Dedifferentiated amniotic fluid mesenchymal stem cell (primary cell): ENCODE data around the gene MAMSTR.
A peak's percentile ranks its signal among the peaks of the same experiment; 100 is the strongest.
"Not testable (repeated sequence)": the region's sequence is repeated elsewhere in the genome, so short reads cannot be mapped to it uniquely, and the experiment has no call there.

ENCODE experiments used
- DNase-seq: peaks from one replicate; pipeline ENCODE4 v3.0.0-alpha.2; 2016; ENCODE audit errors: extremely low spot score

MAMSTR gene

DNA sequence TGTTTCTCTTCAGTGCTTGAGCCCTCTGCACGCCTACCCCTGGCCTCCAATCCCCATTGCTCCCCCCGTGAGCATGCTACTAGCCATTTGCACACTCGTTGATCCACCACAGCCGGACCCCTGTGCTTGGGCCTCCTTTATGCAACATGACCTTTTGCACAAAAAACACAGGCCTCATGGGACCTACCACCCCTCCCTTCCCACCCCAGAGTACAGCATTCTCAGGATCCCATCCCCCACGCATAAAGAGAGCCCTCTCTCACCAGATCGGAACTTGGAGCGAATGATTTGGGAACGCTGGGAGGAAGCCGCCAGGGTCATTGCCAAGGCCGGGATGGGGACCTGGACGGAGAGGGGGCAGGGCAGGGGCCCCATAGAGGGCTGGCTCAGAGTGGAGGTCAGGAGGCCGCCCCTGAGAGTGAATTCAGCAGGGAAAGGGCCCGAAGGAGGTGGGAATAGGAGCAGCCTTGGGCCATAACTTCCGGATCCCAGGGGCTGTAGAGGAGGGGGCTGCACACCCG, 754 bp downstream of the MAMSTR start:
- no peak for DNase-seq

DNA sequence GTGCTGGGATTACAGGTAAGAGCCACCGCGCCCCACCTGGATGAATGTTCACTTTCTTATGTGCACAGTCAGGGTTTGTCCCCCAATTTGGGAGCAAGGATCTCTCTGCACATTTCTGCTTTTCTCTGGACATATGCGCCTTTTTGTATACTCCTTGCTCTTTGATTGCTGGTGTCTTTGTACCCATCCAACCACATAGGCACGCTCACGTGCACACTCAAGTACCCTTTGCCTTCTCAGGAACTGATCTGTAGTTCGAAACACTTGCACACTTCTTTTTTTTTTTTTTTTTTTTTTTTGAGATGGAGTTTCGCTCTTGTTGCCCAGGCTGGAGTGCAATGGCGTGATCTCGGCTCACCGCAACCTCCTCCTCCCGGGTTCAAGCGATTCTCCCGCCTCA, 1.4 kb downstream of the MAMSTR start:
- not testable (repeated sequence) for DNase-seq

DNA sequence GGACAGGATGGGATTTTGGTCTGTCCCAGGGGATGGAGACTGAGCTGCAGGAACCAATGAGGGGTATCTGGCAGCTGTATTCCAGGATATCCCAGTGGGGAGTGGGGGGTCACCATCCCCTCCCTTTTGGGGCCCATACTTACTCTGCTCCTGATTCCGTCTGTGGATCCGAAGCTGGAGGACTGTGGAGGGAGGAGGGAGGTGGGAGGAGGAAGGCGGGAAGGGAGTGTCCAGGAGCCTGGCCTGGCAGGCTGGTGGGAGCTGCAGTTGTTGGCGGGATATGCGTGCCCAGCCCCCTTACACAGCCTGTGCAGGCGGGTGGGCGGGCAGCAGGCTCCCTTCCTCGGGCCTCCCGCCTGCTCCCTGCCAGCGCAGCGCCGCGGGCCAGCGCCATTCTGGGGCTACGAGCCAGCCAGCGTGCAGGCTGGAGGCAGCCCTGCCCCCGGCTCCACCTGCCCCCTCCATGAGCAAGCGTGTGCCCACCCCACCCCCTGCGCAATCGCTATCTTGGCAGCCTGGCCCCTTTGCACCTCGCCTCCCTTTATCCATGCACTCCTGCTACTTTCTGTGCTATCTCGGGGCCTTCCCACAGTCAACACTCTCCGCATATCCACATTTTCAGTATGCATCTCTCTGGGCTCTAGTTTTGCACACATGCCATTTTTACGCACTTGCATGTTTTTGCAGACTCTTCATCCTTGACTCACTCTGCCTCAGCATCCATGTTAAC, 2.8 kb downstream of the MAMSTR start:
- peak; percentile 16 for DNase-seq

DNA sequence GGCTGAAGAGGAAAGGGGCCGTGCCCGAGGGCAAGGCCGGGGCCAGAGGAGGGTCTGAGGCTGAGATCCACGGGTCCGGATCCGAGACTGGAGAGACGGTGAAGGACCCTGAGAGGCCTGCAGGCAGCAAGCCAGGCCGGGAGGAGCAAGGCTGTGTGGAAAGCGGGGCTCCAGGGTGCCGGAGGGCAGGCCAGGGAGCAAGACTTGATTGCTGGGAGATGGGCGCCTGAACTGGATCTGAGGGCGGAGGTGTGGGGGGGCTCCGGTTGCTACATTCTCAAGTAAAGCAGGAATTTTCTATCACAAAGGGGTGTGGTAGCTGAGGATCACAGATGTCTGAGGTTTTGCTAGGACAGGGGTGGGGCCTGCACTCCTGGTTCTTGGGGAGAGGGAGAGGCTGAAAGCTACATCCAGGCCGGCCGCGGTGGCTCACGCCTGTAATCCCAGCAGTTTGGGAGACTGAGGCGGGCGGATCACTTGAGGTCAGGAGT, 3.8 kb downstream of the MAMSTR start:
- DNase-seq = no peak

DNA sequence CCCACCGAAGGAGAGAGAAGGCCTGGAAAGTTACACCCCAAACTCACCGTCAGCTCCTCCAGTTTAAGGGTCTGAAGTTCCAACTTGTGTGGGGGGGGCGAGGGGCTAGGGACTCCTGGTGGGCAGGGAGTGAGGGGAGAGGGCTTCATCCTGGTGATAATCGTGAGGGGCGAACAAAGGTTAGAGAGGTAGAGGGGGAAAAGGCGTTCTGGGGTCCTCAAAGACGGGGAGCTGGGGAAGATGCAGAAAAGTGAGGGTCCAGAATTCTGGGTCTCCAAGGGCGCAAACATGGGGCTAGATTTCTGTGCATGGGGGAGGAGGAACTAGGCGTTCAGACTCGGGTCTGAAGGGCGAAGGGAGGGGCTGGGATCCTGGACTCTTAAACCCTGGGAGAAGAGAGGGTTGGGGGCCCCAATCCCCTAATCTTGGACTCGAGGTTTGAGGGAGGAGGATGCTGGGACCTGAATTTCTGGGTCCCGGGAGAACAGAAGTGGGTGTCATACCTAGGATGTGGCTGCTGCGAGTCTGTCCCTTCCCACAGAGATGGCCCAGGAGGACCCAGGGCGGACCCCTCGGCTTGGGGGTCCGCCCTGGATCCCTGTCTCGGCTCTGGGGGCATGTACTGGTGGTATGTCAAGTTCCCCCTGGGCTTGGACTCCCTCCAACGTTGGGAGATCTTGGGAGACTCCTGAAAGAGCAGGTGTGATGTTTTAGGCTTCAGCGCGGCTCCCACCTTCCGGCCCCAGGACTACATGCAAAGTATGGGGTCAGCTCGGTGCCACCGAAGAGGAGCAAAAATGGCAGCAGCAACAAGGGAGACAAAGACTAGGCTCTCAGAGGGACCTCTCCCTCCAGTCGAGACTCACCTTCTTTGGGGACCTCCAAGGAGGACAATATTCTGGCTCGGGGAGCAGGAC, 4.5 kb downstream of the MAMSTR start:
- no peak for DNase-seq

DNA sequence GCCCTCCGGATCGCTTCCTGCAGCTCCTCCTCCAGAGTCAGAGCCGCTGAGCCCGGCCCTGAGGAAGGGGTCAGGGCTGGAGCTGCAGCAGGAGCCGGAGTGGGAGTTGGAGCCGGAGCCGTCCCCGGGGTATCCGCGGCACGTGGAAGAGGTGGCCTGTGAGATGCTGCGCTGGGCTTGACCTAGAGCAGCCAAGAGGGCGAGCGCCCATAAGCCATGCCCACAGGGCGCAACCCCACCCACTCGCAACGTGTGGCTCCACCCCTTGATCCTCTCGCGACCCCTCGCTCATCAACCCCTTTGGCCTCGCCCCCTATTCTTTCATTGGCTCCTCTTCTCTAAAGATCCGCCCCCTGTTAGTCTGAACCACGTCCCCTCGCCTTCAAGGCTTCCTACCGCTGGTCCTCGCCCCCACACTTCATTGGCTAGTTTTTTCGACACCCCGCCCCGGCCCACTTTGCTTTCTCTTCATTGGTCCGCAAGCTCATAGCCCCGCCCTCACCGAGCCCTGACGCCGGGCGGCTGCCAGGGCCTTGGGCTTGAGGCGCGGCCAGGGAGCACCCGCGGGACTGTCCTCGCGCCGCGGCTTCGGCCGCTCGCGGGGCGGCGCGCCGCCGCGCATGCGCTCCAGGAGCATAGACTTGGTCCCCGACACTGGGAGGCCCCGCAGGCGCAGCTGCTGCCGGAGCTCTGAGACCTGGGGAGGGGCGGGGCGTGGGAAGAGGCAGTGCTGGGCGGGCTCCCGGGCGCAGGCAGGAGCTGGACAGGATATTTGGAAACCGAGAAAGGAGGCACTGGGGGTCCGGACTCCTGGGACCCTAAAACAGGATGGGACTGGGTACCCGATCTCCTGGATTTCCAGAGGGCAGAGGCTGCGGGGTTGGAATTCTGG, 5.4 kb downstream of the MAMSTR start:
- peak; percentile 99 for DNase-seq

DNA sequence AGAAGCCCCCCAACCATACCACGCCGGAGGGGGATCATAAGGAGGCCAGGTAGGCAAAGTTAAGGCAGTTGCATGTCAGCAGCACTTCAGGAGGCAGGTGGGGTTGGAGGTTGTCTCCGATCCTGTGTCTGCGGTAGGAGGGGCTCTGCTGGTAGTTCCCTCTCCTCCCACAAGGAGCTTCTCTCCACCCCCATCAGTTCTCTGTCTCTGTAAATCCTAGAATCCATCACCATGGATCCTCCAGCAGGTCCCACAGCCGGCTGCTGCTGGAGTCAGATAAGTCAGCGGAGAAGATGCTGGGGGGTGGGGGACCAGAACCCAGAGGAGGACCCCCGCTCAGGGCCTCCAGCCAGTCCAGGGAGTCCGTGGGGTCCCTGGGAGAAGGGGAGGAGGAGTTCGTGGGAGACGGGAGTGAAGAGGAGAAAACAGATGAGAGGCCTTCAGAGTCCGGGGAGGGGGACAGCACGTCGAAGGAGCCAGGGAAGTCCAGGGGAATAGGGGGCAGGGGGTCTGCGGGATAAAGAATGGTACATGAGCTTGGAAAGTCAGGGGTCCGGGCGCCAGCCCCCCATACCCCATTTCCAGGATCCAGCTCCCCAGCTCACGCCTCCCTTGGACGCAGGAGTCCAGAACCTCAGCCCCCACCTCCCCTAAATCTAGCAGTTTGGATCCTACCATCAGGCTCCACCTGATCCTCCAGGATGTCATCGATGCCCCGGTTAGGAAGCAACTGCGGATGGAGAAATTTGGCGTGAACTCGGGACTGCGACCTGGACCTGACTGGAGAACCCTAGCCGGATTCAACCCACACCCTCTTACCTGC, 6.3 kb downstream of the MAMSTR start:
- no peak for DNase-seq

DNA sequence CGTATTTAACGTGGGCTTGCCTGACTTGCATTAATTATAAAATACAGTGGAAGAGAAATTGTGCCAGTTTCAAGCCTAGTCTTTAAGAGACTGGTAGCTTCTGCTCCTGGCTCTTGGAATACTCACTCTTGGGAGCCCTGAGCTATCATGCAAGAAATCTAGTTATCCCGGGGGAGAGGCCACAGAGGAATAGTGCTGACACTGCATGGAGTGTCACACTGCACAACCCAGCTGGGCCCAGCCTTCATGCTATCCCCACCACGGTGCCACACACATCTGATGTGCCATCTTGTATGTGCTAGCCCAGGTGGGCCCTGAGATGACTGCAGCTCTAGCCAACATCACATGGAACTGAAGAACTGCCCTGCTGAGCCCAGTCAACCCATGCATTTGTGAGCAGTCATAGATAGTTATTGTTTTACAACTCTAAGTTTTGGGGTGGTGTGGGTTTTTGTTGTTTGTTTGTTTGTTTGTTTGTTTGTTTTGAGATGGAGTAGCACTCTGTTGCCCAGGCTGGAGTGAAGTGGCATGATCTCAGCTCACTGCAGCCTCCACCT, 8.3 kb downstream of the MAMSTR start:
- no peak for DNase-seq

DNA sequence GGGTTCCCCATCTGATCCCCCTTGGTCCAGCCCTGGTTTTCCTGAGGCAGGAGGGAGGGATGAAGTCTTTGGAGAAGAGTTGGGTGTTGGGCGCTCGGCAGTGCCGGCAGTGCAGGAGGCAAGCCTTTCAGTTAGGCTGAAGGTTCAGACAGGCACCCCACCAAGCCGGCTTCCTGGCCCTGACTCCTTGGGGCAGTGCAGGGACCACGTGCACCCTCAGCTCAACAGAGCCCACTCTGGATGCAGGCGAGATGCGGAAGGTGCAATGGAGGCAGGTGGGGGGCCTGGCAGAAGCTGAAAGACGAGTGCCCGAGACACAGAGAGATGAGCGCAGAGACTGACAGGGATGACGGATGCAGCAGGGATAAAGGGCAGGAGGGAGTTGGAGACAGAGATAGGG, 11.1 kb downstream of the MAMSTR start:
- DNase-seq = no peak

DNA sequence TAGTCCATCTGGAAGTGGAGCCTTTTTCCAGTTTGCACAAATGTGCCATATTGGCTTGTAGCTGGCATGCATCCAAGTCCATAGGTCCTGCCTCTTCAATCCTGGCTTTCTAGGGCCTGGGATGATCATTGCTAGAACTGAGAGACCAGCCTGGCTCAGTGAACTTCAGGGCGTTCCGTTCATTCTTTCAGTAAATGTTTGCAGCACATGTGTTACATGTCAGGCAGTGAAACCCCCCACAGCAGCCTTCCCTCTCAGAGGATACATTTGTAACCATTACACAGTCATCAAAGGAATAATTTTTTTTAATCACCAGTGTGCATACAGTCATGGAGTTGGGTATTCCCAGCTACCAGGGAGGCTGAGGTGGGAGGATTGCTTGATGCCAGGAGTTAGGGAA, 14.1 kb downstream of the MAMSTR start:
- no peak for DNase-seq

DNA sequence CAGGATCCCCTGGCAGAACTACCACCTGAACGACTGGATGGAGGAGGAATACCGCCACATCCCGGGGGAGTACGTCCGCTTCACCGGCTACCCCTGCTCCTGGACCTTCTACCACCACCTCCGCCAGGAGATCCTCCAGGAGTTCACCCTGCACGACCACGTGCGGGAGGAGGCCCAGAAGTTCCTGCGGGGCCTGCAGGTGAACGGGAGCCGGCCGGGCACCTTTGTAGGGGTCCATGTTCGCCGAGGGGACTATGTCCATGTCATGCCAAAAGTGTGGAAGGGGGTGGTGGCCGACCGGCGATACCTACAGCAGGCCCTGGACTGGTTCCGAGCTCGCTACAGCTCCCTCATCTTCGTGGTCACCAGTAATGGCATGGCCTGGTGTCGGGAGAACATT, 16.2 kb downstream of the MAMSTR start:
- no peak for DNase-seq

DNA sequence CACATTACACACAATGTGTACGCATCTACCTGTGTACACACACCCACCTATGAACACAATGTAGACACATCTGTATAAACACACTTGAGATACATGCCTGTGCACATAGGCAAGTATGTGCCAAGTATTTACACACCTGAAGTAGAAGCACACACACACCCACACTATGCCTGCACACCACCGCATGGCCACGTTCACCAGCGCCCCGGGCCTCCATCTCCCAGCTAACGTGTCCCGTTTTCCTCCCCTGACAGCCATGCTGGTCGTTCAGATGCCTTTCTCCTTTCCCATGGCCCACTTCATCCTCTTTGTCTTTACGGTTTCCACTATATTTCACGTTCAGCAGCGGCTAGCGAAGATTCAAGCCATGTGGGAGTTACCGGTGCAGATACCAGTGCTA, 16.8 kb downstream of the MAMSTR start:
- DNase-seq = no peak

DNA sequence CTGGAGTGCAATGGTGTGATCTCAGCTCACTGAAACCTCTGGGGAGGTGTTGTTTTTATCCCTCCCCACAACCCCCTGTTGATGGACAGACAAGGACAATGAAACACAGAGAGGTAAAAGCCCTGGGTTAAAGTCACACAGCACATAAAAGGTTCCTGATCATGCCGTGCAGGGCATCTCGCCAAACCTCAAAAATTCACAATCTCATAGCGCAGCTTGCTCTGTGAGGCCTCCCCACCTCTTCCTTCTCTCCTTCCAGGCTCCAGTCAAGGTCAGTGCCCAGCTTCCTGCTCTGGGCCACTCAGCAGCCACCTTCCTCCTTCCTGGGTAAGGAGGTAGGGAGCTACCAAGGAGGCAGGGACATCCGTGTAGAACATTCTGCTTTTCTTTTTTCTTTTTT, 21.5 kb downstream of the MAMSTR start:
- peak; percentile 22 for DNase-seq

DNA sequence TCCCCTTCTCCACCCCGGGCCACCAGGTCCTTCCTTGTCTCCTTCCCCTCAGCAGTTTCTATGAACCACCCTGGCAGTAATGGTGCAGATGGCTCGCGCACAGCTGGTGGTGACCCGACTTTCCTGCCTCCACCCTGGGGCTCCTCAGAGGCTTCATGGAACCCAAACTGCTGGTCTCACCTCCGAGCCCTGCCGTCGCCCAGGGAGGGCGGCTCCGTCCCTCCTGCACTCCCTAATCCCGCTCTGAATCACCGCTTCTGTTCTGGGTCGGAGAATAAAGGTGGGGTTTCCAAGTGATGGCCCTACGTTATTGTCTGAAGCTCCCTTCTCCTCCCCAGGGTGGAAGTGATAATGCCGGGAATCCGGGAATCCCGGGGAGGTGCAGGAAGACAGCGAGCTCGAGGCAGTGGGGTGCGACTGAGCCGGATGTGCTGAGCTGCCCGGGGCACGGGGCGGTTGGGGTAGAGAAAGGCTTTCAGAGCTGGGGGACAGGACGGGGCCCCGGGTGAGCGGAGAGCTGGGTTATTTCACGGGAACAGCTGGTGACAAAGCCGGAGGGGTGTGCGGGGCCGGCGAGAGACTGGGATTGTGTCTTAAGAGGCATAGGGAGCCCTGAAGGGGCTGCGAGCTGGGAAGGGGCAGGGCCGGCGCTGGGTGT, 23.0 kb downstream of the MAMSTR start:
- DNase-seq = no peak

DNA sequence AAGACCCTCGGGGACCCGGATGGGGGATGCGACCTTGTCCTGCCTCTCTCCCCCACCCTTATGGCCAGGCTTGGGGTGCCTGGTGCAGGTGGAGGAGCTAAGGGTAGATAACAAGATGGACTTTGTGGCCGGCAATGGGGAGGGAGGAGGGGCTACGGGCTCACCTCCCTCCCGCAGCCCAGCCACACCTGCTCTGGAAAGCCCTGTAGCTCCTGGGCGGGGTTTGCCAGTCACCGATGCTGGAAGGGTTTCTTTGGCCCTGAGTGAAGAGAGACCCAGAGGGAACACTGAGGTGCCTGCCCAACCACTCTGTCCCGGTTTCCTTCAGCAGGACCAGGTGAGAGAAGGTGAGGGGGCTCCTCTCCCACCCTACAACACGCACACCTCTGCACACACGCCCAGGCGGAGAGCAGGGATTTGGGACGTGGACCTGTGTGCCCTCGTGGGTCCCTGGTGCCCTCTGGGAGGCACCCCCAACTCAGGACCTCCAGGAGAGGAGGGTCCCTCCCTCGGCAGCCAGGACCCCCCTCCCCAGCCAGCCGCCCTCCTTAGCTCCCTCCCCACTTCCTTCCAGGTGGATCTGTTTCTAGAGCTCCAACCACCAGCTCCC, 23.7 kb downstream of the MAMSTR start, which contains the start of gene FUT2:
Gene FUT2 (plus strand): TSS at position 229 of the 610 bp plus-strand sequence. CDS start 6,986 bp downstream, outside the sequence.
- DNase-seq = no peak

DNA sequence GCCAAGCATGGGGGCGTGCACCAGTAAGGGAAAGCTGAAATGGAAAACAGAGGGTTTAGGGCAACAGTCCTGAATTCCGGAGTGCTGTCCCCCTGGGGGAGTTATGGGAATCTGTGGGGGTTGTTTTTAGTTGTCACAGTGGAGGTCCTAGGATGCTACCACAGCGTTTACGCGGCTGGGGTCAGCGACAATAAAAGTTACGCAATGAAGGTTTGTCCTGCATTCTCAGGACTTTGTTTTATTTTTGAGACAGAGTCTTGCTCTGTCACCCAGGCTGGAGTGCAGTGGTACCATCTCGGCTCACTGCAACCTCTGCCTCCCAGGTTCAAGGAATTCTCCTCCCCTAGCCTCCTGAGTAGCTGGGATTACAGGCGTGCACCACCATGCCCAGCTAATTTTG, 25.9 kb downstream of the MAMSTR start:
- DNase-seq = not testable (repeated sequence)

DNA sequence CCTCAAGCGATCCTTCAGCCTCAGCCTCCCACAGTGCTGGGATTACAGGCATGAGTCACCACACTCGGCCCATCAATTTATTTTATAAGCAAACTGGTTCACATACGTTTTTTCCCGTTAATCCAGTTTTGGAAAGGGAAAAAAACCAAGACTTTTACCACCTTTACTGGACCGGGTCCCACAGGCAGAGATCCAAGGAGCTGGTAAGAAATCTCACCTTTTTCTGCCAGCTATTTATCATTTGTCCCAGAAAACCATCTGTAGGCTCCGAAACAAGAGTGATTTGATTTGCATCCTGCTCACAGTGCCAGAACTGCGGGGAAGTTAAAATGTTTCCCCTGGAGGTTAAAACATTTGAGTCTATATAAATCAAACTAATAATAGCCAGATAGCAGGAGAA, 30.1 kb downstream of the MAMSTR start:
- DNase-seq = no peak

DNA sequence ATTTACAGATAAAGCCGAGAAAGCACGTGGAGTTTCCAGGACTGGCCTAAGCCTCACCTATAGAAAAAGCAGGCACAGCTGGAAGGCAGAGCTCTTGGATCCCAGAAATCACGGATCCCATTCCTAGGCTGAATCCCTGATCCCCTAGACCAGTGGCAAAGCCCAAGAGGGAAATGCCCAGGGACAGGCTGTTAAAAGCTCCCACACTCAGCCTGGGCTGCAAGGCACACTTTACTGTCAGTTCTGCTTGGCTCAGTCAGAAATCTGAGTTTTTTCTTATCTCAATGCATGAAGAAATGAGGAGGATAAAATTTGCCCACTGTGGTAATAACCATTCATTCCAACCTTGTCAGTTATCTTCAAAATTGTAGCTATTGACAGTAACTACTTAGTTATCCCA, 31.7 kb downstream of the MAMSTR start:
- no peak for DNase-seq

DNA sequence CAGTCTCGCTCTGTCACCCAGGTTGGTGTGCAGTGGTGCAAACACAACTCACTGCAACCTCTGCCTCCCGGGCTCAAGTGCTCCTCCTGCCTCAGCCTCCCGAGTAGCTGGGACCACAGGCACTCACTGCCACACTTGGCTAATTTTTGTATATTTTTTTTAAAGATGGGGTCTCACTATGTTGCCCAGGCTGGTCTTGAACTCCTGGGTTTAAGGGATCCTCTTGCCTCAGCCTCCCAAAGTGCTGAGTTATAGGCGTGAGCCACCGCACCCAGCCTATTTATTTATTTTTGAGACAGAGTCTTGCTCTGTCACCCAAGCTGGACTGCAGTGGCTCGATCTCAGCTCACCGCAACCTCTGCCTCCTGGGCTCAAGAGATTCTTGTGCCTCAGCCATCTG, 32.9 kb downstream of the MAMSTR start:
- not testable (repeated sequence) for DNase-seq
